NCI-H2196 treated with DMSO at 0.1 percent for 48 hours (cell line): ENCODE measurements around the gene ELL.

ENCODE experiments used
- DNase-seq: peaks from one replicate; lab custom pipeline; 2025; ENCODE audit not compliant: unreplicated experiment; lab: John Stamatoyannopoulos, UW

ELL gene

GRCh38 chr19:18424890-18425514 is 96.9 kb downstream of the ELL start:
- DNase-seq = no peak

DNA sequence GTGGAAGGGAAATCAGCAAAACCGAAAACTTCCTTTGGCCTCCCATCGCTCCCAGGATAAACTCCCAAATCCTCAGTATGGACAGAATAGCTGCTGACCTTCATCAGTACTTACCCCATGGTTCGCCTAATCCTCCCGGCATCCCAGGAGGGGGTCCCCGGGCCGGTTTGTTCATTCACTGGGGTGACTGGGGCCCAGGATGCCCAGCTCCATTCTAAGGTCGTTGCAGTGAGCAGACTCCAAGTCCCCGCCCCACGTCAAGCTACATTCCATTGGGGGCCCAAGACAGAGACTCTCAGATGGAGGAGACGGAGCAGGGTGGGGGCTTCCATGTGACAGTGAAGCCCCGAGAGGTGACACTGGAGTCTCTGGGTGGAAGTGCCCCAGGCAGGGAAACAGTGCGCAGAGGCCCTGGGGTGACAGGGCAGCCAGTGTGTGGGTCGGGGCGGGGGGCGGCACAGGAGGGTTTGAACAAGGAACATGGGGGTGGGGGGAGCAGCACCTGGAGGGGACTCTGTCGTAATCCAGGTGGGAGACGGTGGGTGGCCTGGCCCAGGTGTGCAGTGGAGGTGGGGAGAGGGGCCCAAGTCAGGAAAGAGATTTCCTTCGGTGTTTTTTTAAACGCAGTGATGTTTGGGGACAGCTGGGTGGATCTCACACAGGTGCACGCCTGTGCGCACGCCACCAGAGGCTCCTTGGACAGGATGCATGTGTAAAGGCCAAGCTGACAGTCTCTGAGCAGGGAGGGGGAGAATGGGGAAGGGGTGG is 97.6 kb downstream of the ELL start:
- DNase-seq = no peak

DNA sequence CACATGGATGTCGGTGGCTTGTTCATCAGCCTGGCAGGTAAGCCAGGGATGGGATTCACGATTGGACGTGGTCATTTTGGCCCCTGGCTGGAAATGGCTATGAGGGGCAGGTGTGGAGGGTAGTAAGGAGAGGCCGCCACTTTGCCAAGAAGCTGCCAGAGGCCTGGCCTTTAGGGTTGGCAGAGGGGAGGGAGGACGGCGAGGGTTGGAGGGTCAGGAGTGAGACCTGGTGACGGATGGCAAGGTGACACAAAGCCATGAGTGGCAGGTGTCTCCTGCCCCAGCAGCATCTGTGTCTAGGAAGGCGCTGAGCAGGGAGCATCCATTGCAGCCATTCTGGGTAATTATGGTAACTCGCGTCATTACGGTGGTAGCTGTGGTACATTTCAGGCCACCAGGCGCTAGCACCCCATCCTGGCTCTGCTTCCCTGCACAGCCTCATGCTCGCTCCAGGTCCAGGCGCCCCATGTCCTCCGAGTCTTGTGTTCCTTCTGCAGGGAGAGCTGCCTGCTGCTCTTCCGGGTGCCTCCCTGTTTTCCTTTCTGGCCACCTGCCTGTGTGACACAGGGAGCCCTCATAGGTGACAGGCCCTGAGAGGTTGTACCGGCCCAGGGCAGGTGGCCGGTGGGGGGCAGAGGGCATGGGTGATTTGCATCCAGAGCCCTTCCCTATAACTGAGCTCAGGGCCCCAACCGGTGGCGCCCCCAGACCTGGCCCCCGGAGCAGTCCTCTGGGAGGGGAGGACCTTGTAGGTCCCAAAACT is 98.4 kb downstream of the ELL start:
- no peak for DNase-seq

DNA sequence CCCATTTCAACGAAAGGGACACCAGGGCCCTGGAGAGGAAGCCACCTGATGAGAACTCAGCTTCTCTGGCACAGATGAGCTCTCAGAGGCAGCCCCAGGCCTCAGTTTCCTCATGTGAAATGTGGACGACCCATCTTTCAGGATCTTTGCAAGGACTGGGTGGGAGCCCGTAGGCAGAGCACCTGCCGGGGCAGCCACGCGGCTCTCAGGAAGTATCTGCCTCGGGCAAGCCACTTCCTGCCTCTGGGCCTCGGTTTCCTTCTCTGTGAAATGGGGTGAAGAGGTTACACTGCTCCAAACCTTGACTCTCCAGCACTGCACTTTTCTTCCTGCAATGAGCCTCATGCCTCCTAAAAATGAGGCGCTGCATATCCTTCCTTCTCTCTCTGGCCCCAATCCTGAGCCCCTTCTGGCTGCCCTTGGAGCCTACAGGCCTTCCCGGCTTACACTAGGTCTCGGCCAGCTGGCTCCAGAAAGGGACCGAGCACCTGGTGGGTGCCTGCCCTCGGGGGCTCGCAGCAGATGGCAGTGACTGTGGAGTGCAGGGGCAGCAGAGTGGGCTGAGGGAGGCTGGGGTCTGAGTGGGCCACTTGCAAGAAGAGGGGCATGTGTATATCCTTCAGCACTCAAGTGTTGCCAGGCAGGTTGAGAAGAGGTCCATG is 99.2 kb downstream of the ELL start:
- DNase-seq = no peak

DNA sequence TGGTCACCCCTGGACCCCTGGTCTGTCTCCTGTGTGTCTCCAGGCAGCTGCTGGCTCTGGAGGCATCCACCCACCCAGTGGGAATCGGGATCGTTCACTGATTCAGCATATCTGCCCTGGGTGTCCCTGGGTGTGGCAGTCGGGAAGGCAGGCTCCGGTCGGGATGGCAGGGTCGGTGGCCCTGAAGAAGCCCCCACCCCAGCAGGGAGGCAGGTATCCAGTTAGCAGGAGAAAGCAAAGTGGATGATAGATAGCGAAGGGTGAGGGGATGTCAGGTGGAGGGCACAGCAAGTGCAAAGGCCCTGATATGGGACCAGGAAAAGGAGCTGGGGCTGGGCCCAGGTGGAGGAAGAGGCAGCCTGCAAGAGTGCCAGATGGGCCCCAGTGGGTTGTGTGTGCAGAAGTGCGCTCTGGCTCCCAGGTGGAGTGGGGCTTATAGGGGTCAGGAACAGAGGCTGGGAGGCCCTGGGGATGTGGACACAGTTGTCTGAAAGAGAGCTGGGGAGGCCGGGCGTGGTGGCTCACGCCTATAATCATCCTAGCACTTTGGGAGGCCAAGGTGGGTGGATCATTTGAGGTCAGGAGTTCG is 100.4 kb downstream of the ELL start:
- no peak for DNase-seq

GRCh38 chr19:18420930-18421329 is 100.9 kb downstream of the ELL start:
- DNase-seq = no peak

GRCh38 chr19:18419699-18420460 is 102.0 kb downstream of the ELL start:
- no peak for DNase-seq

DNA sequence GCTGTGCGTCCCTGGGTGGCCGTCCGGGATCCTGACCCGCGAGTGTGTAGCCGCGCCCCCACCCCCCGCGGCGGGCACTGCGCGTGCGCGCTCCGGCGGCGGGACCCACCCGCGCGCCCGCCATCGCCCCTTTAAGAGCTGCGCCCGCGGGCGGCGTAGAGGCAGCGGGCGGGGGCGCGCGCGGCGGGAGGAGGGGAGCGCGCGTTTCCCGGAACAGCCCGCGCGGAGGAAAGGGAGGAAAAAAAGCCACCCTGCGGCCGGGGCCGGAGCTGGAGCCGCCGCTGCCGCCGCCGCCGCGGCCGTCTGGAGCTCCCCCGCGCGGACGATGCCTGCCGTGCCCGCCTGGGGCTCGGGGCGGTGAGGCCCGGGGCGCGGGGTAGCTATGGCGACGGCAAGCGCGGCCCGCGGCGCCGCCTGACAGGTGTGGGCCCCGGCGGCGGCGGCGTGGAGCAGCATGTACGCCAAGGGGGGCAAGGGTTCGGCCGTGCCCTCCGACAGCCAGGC is 102.6 kb downstream of the ELL start, which contains the start of gene SSBP4:
Gene SSBP4 (plus strand): TSS at position 204 of the 504 bp plus-strand sequence. CDS start 251 bp downstream, at position 455.
- DNase-seq = peak; percentile 60

DNA sequence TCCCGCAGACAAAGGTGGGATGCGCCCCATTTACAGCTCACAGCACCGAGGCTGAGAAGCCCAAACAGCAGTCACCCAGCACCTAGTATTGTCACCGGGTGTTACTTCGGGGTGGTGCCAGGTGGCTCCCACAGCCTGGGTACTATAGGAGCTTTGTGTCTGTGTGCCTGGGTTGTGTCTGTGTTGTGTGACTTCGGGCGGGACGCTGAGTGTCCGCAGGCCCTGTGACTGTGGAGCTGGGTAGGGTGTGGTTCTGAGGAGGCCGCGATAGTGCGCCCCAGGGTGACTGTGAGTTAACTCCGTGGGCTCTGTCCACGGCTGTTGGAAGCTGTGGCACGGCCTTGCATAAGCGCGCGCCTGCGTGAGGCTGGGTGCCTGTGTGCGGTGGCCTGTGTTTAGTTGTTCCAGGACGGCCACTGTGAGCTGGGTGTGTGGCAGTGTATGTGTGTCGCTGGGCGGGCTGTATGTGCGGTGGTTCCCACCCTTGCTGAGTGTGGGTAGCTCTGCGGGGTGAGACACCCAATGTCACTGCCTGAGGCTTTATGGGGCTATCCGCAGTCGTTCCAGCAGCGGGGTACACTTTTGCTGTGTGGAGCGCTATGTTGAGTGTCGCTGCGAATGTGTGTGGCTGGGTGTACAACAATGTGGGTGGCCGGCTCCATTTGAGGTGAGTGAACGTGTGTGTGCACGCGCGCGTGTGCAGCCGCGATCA is 103.2 kb downstream of the ELL start:
- no peak for DNase-seq

DNA sequence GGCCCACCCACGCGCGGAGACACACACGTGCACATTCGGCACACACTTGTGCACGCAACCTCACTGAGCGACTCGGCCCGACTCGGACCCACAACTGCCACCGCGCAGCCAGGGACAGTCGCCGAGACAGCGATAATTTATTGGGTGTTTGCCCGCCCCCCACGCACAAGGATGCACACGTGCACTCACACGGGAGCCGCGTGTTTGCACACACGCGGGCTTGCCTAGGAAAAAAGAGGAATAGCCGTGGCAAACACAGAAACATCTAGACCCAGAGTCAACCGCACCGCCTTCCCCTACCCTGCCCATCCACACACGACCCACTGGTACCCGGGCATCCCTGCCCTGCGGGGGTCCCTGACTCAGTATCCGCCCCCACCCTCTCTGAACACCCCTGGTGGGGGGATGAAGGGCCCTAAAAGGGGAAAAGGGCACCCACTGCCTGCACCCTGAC is 103.8 kb downstream of the ELL start:
- DNase-seq = no peak

DNA sequence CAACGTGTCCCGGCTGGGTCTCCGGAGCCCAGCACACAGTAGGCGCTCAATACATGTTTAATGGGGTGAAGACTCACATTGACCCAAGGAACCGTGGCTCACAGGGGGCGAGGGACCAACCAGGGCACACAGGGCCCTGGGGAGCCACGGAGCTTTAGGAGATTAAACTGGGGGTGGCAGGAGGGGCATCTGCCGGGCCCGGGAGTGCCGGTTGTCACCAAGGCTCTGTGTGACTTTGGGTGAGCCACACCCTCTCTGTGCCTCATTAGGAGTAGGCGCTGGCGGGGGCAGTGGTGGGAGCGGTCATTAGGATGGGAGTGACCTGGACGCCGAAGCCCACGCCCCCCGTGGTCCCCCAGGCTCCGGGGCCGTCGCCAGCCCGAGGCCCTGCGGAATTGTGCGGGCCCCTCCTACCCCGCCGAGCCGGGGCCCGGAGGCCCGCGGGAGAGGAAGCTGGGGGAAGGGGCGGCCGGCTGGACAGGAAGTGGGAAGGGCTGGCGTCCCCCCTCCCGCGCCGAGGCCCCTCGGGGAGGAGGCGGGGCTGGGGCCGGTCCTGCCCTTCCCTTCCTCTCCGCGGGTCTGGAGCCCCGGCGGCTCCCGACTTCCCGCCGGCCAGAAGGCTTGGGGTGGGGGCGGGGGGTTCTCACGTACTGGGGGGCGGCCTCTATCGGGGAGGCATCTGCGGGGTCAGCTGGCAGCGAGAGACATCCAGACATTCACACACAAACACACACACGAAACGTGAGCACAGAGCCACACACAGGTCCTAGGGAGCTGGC is 104.4 kb downstream of the ELL start:
- DNase-seq = peak; percentile 66

DNA sequence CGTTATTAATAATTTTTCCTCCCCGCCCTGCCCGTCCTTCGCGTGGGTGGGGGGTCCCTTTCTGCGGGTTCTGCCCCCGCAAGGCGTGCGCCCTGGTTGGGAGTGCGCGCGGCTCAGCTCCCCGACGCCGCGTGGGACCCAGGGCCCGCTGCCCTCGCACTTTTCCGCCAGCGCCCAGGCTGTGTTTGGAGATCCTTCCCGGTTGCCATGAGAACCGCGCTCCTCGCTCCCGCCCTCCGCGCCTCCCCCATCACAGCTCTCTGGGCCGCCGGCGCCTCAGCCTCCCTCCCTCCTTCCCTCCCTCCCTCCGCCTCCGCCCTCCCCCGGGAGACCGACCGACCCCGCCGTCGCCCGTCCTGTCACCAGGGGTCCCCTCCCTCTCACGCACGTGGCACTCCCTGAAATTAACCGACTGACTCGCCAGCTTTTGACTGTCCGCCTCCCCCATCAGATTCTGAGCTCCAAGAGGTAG is 105.1 kb downstream of the ELL start:
- peak; percentile 95 for DNase-seq

DNA sequence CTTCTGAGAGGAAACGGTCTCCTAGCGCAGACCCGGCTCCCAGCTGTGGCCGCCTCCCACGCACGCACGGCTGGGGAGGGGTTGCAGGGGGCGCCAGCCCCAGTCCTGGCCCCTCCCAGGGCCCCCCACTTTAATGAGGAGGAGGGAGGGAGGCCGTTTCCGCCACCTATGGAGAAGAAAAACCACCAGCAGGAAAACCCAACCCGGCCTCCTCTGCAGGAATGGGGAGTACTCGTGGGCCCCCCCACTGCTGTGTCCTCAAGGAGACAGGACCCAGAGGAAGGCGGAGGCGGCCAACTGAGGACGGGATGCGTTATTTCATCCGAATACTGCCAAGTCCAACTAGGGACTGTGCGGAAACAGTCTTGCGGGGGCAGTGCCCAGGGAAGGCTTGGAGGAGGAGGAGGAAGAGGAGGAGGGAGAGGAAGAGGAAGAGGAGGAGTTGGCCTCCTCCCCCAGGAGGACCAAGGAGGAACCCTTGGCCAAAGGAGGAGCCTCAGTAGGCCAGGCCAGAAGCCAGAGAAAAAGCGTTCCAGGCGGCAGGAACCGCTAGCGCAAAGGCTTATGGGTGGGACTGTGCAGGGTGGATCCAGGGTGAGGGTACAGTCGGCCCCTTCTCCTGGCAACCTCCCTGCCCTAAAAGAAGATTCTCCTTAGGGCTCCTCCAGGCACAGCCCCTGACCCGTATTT is 106.5 kb downstream of the ELL start:
- DNase-seq = no peak

GRCh38 chr19:18414504-18415177 is 107.2 kb downstream of the ELL start:
- no peak for DNase-seq

GRCh38 chr19:18412610-18413239 is 109.1 kb downstream of the ELL start:
- DNase-seq = no peak

GRCh38 chr19:18408053-18408476 is 113.8 kb downstream of the ELL start:
- no peak for DNase-seq

DNA sequence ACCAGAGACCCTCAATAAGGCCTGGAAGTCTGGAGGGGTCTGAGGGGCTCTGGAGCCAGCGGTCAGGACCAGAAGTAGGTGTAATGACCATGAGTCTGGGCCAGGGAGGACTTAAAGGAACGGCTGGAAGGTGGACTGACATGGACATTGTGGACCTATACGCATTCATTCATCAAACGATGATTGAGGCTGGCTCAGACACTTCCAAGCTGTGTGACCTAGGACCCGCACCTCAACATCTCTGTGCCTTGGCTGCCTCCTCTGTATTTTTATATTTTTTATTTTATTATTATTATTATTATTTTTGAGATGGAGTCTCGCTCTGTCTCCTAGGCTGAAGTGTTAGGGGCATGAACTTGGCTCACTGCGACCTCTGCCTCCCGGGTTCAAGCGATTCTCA is 115.1 kb downstream of the ELL start:
- no peak for DNase-seq
